Mesenchymal stem cell (in vitro differentiated cells and primary cell): ENCODE data around the gene RUNX3.

Experiments used
- DNase-seq: peaks from one replicate; pipeline ENCODE4 v3.0.0-alpha.2; 2013
- H2AFZ ChIP-seq: one replicate; pipeline ENCODE4 v1.6.1; 2013; ENCODE audit warnings: low read depth, mild to moderate bottlenecking, control low read depth, inconsistent platforms, low read length, moderate library complexity
- H2AK5ac ChIP-seq: 2 replicates; pipeline ENCODE4 v1.6.1; 2013; ENCODE audit warnings: low read length, moderate library complexity, mild to moderate bottlenecking, inconsistent platforms; ENCODE audit not compliant: severe bottlenecking
- H2BK120ac ChIP-seq: one replicate; pipeline ENCODE4 v1.6.1; 2013; ENCODE audit warnings: low read depth, mild to moderate bottlenecking, inconsistent platforms, low read length, moderate library complexity
- H2BK12ac ChIP-seq, 2 experiments: one replicate each; pipeline ENCODE4 v1.6.1; 2013; ENCODE audit warnings: inconsistent platforms in 2 of 2, low read length in 2 of 2, mild to moderate bottlenecking in 2 of 2, moderate library complexity in 2 of 2, control low read depth in 1 of 2
- H2BK15ac ChIP-seq: one replicate; pipeline ENCODE4 v1.6.1; 2013; ENCODE audit warnings: mild to moderate bottlenecking, low read depth, inconsistent platforms; ENCODE audit not compliant: poor library complexity, severe bottlenecking
- H2BK5ac ChIP-seq: 2 replicates; pipeline ENCODE4 v1.6.1; 2013; ENCODE audit warnings: low read depth, mild to moderate bottlenecking, low read length, control low read depth, inconsistent platforms; ENCODE audit not compliant: poor library complexity, severe bottlenecking
- H3K14ac ChIP-seq, 2 experiments: one replicate each; pipeline ENCODE4 v1.6.1; 2013; ENCODE audit warnings: inconsistent platforms in 2 of 2, low read length in 2 of 2, control low read depth in 1 of 2, mild to moderate bottlenecking in 1 of 2, moderate library complexity in 1 of 2
- H3K18ac ChIP-seq, 2 experiments: one replicate each; pipeline ENCODE4 v1.6.1; 2013; ENCODE audit warnings: inconsistent platforms in 2 of 2, low read length in 2 of 2, control low read depth in 1 of 2, low read depth in 1 of 2, mild to moderate bottlenecking in 1 of 2
- H3K23ac ChIP-seq, 2 experiments: one replicate each; pipeline ENCODE4 v1.6.1; 2013; ENCODE audit warnings: inconsistent platforms in 2 of 2, low read length in 2 of 2, mild to moderate bottlenecking in 2 of 2, moderate library complexity in 2 of 2, control low read depth in 1 of 2
- H3K27ac ChIP-seq: 2 replicates; pipeline ENCODE4 v1.5.1; 2013; ENCODE audit warnings: mild to moderate bottlenecking, moderate library complexity, low read length, control low read depth, inconsistent platforms; ENCODE audit not compliant: poor library complexity, severe bottlenecking
- H3K27me3 ChIP-seq, 2 experiments: 2 replicates each; pipeline versions ENCODE4 v1.6.1 to v1.7.0; 2013; ENCODE audit warnings: low read length in 2 of 2, mild to moderate bottlenecking in 2 of 2, moderate library complexity in 2 of 2, control low read depth in 1 of 2, inconsistent platforms in 1 of 2; ENCODE audit not compliant: control insufficient read depth in 1 of 2, insufficient read depth in 1 of 2
- H3K36me3 ChIP-seq, 2 experiments: 2 replicates each; pipeline versions ENCODE4 v1.6.1 to v1.7.0; 2013; ENCODE audit warnings: low read length in 2 of 2, control low read depth in 1 of 2, inconsistent platforms in 1 of 2, low read depth in 1 of 2, mild to moderate bottlenecking in 1 of 2; ENCODE audit not compliant: insufficient read depth in 2 of 2, control insufficient read depth in 1 of 2
- H3K4ac ChIP-seq, 2 experiments: one replicate each; pipeline ENCODE4 v1.6.1; 2013; ENCODE audit warnings: inconsistent platforms in 2 of 2, low read length in 2 of 2, mild to moderate bottlenecking in 2 of 2, moderate library complexity in 2 of 2, control low read depth in 1 of 2, low read depth in 1 of 2
- H3K4me1 ChIP-seq: 2 replicates; pipeline ENCODE4 v1.6.1; 2013; ENCODE audit warnings: low read depth, low read length, control low read depth; ENCODE audit not compliant: control insufficient read depth, insufficient read depth
- H3K4me2 ChIP-seq: 2 replicates; pipeline ENCODE4 v1.6.1; 2013; ENCODE audit warnings: low read length, mild to moderate bottlenecking, inconsistent platforms; ENCODE audit not compliant: poor library complexity, severe bottlenecking
- H3K4me3 ChIP-seq, 2 experiments: 2 replicates each; pipeline versions ENCODE4 v1.5.1 to v1.7.0; 2013; ENCODE audit warnings: low read length in 2 of 2, mild to moderate bottlenecking in 2 of 2, control low read depth in 1 of 2, low read depth in 1 of 2; ENCODE audit not compliant: insufficient read depth in 1 of 2
- H3K79me1 ChIP-seq: replicated peaks from 2 replicates; pipeline ENCODE4 v1.6.1; 2013; ENCODE audit warnings: mild to moderate bottlenecking, control low read depth, low read length, inconsistent platforms; ENCODE audit not compliant: poor library complexity, severe bottlenecking
- H3K9ac ChIP-seq: 2 replicates; pipeline ENCODE4 v1.7.0; 2013; ENCODE audit warnings: mild to moderate bottlenecking, low read length, moderate library complexity
- H3K9me3 ChIP-seq: 2 replicates; pipeline ENCODE4 v1.7.0; 2013; ENCODE audit warnings: mild to moderate bottlenecking, low read length; ENCODE audit not compliant: control insufficient read depth
- H4K8ac ChIP-seq: one replicate; pipeline ENCODE4 v1.6.1; 2013; ENCODE audit warnings: inconsistent platforms, mild to moderate bottlenecking, low read length, moderate library complexity
- H4K91ac ChIP-seq: one replicate; pipeline ENCODE4 v1.6.1; 2013; ENCODE audit warnings: mild to moderate bottlenecking, low read length, inconsistent platforms
- WGBS: methylation state at CpG from one replicate; pipeline ENCODE4 v1.1.7; 2013; ENCODE audit warnings: mixed read lengths; 5-methylcytosine and 5-hydroxymethylcytosine counted together

RUNX3 gene

DNA sequence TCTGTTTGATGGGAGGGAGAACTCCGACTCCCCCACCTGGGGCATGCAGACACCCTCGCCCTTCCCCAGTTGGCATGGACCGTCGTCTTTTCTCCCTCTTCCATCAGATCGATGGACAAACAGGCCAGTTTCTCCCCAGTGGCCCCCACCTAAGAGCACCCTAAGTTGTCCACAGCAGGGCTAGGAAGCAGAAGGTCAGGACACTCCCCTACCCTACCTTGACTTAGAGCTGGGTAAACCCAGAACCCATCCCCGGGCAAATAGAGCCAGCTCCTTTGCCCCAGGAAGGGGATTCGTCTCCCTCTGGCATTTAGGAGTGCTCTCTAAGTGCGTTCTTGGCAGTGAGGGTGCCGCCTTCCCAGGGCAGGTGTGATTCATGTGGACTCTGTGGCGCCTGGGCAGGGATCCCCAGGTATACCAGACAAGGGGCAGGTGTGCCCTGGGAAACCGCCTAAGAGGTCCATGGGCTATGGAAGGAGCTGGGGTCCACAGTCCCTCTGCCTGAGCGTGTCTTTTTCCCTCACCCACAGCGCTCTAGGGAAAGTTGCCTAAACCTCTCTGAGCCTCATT, 2.7 kb upstream of the RUNX3 start:
- WGBS: 55% methylated on average over 13 of the region's 13 CpGs
- Histone ChIP-seq H2BK15ac (no peak overlapping the region), H4K91ac (no peak overlapping the region), H2AFZ (no peak overlapping the region), H3K4me1 (peaks cover 17% of the 10 kb centered on the region), H3K79me1 (no peaks in the 10 kb centered on the region), H3K4ac (no peak overlapping the region), H3K4me2 (no peak overlapping the region), H2AK5ac (no peak overlapping the region), H2BK5ac (no peak overlapping the region), H3K4me3 (no peak overlapping the region), H3K36me3 (no peaks in the 10 kb centered on the region), H3K23ac (no peak overlapping the region), H3K14ac (no peak overlapping the region), H4K8ac (no peak overlapping the region), H3K9ac (no peak overlapping the region), H3K9me3 (no peaks in the 10 kb centered on the region), H2BK12ac (no peak overlapping the region), H3K18ac (no peak overlapping the region), H3K27me3 (peaks cover 82 to 91% of the 10 kb centered on the region in 2 experiments), H2BK120ac (no peak overlapping the region), H3K27ac (no peak overlapping the region)
- DNase-seq: no peak

DNA sequence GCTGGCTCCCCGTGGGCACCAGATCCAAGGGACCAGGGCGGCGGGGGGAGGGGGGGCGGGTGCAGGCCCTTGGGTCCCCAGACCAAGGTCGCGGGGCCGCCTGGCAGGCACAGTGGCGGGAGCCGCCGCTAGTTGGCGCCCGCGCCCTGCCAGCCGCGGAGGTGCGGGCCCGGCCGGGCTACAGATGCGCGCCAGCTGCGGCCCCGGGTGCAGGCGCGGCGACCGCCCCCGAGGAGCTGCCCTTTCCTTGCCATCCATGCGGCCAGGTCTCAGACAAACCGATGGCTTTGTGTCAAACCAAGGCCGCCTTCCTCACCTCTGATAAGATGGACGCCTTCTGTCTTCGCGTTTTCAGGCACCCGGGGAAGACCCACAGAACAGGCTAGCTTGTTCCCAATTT, 2.2 kb upstream of the RUNX3 start:
- H3K27ac ChIP-seq: no peak overlapping the region
- H2BK12ac ChIP-seq: no peak overlapping the region
- H3K27me3 ChIP-seq: peaks cover 84 to 93% of the 10 kb centered on the region in 2 experiments
- no peak overlapping the region for H4K91ac ChIP-seq
- peaks cover 17% of the 10 kb centered on the region for H3K4me1 ChIP-seq
- DNase-seq: peak; percentile 31
- H3K9ac ChIP-seq: no peak overlapping the region
- H3K4me2 ChIP-seq: no peak overlapping the region
- H2BK15ac ChIP-seq: no peak overlapping the region
- 7% methylated on average over 31 of the region's 34 CpGs for WGBS
- no peak overlapping the region for H3K23ac ChIP-seq
- no peaks in the 10 kb centered on the region for H3K36me3 ChIP-seq
- H3K14ac ChIP-seq: no peak overlapping the region
- no peaks in the 10 kb centered on the region for H3K79me1 ChIP-seq
- no peak overlapping the region for H2AK5ac ChIP-seq
- no peaks in the 10 kb centered on the region for H3K9me3 ChIP-seq
- no peak overlapping the region for H3K4me3 ChIP-seq
- H2BK120ac ChIP-seq: no peak overlapping the region
- no peak overlapping the region for H4K8ac ChIP-seq
- no peak overlapping the region for H3K18ac ChIP-seq
- H2BK5ac ChIP-seq: no peak overlapping the region
- no peak overlapping the region for H3K4ac ChIP-seq
- H2AFZ ChIP-seq: no peak overlapping the region

- Histone ChIP-seq H3K9ac (no peak overlapping the region), H4K91ac (no peak overlapping the region), H2AFZ (no peak overlapping the region), H3K9me3 (no peaks in the 10 kb centered on the region), H3K18ac (no peak overlapping the region), H3K36me3 (no peaks in the 10 kb centered on the region), H3K14ac (no peak overlapping the region), H3K27ac (no peak overlapping the region), H4K8ac (no peak overlapping the region), H3K4me2 (peak overlapping the region; percentile 31), H2BK120ac (no peak overlapping the region), H2BK12ac (no peak overlapping the region), H3K79me1 (no peaks in the 10 kb centered on the region), H3K4me1 (peaks cover 17% of the 10 kb centered on the region), H3K23ac (peak overlapping the region; percentile 9 to 23), H2BK15ac (no peak overlapping the region), H3K4ac (no peak overlapping the region), H3K27me3 (peaks cover 85 to 94% of the 10 kb centered on the region in 2 experiments), H2AK5ac (no peak overlapping the region), H3K4me3 (no peak overlapping the region), H2BK5ac (no peak overlapping the region)
- WGBS: 5% methylated on average over 63 of the region's 63 CpGs
- peak; percentile 37 for DNase-seq
Measured at GRCh38 chr1:24931468-24932231, 1.6 kb upstream of the RUNX3 start.

GRCh38 chr1:24931146-24931467, 1.0 kb upstream of the RUNX3 start:
- 8% methylated on average over 21 of the region's 21 CpGs for WGBS
- no peak overlapping the region for H2BK120ac ChIP-seq
- peaks cover 89 to 94% of the 10 kb centered on the region in 2 experiments for H3K27me3 ChIP-seq
- H3K79me1 ChIP-seq: no peaks in the 10 kb centered on the region
- H2BK15ac ChIP-seq: no peak overlapping the region
- DNase-seq: peak; percentile 23
- H2AK5ac ChIP-seq: no peak overlapping the region
- peaks cover 17% of the 10 kb centered on the region for H3K4me1 ChIP-seq
- no peak overlapping the region for H3K14ac ChIP-seq
- H2BK5ac ChIP-seq: no peak overlapping the region
- H3K27ac ChIP-seq: no peak overlapping the region
- H3K4me3 ChIP-seq: no peak overlapping the region
- H3K9ac ChIP-seq: no peak overlapping the region
- H2AFZ ChIP-seq: no peak overlapping the region
- no peak overlapping the region for H3K4ac ChIP-seq
- H4K8ac ChIP-seq: no peak overlapping the region
- H3K23ac ChIP-seq: peak overlapping the region in 1 of 2 experiments; percentile 9
- no peaks in the 10 kb centered on the region for H3K36me3 ChIP-seq
- H3K18ac ChIP-seq: no peak overlapping the region
- H3K9me3 ChIP-seq: no peaks in the 10 kb centered on the region
- no peak overlapping the region for H2BK12ac ChIP-seq
- H4K91ac ChIP-seq: no peak overlapping the region
- H3K4me2 ChIP-seq: no peak overlapping the region
